ENCODE results near the gene FARP1.

Gene FARP1

GRCh38 chr13:98371516-98372023 is 228.7 kb downstream of the FARP1 start:
- DNase-seq, result no peak

DNA sequence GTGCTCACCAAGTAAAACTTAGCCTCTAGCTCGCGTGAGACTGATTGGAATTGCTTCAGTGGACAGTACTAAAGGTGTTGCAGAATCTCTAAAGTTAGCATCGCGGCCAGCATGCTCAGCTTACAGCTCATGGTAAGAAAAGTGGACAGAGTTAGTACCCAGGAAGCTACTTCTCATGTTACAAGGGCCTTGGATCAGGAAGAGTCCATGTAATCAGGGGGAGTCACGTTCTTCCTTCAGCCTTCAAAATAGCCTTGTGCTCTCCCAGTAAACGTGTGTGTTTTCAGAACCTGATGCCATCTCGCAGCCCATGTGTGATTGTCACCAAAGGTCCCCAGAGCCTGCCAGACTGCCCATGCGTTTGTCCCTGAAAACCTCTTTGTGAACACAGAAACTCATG is 230.0 kb downstream of the FARP1 start:
- DNase-seq, result no peak

DNA sequence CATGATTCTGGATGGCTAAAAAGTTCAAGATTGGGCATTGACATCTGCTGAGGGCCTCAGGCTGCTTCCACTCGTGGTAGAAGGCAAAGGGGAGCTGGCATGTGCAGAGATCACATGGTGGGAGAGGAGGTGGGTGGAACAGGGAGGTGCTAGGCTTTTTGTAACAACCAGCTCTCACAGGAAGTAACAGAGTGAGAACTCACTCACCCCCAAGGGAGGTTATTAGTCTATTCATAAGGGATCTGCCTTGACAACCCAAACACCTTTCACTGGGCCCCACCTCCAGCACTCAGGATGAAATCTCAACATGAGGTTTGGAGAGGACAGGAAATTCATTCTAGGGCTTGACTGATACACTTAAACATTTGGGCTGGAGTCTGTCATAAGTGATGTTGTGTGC is 231.9 kb downstream of the FARP1 start:
- no peak for DNase-seq

GRCh38 chr13:98377635-98378378 is 234.9 kb downstream of the FARP1 start:
- no peak for DNase-seq

DNA sequence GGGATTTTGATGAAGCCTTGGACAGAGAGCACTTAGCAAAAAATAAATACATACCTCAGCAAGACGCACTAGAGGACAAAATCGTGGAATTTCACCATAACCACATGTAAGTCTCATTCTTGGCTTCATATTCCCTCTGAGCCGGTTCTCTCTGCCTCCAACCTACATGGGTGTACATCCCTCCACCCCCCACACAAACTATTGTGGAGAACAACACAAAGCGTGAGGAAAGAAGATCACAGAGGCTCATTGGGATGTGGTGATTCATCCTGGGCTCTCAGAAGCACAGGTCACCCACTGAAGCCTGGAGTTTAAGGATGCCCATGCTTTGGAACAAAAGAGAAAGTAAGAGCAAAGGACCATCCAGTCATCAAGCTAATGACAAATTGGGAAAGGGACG is 241.8 kb downstream of the FARP1 start:
- no peak for DNase-seq

DNA sequence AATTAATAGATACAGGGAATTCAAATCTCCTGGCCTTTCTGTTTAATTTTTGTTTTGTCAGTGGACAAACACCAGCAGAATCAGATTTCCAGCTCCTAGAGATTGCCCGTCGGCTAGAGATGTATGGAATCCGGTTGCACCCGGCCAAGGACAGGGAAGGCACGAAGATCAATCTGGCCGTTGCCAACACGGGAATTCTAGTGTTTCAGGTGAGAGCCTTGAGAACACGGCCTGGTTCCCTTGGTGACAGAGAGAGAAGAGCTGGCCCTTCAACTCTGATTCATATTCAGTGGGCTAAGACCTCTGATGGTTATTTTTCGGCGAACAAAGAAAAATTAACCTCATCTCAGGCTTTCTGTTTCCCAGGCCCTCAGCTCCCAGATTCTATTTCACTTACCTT is 242.7 kb downstream of the FARP1 start:
- no peak for DNase-seq

DNA sequence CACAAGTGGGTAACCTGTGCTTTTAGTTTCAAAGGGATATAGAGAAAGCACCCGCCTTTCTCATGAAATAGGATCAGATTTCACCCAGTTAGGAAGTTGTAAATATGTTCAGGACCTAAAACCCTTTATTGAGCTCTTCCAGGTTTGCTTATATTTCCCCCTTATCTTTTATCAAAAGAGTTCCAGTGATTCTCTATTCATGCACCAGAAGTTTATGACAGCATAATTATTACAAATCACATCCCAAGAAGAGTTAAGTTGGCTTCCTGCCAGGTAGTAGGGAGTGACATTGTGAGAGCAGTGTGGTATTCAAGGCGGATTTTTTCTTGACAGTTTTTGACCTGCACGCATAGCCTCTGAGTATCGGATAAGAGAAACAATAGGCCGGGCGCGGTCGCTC is 243.7 kb downstream of the FARP1 start:
- DNase-seq, result no peak

GRCh38 chr13:98389319-98389718 is 246.4 kb downstream of the FARP1 start:
- DNase-seq, result no peak

DNA sequence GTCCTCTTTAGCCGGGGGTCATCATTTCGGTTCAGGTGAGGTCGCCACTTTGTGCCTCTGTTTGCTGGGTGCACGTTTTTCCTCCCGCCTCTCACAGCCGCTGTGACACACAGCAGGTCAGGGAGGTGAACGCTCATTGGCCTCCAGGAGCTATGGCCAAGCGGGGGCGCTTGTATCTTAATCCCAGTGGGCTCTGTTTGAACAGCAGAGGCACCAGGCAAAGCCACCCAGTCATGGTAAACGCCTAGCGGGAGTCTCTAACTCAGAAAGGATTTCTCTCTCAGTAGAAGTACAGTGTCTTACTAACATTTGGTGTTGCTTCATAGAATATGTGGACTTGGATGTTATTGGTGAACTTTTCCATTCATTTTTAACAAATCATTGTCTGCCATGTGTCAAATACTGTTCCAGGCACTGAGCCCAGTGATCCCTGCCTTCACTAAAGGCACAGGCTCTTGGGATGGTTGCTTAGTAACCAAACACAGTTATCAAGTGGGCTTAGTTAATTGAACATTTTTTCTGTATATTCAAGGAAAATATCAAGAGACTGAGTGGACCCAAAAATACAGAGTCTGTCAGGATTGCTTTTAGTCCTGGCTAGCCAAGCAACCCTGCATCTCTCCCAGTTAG is 247.3 kb downstream of the FARP1 start:
- no peak for DNase-seq

GRCh38 chr13:98393873-98394272 is 251.0 kb downstream of the FARP1 start:
- DNase-seq, result no peak

- no peak for DNase-seq
Observed at GRCh38 chr13:98394820-98395510, 252.1 kb downstream of the FARP1 start.

DNA sequence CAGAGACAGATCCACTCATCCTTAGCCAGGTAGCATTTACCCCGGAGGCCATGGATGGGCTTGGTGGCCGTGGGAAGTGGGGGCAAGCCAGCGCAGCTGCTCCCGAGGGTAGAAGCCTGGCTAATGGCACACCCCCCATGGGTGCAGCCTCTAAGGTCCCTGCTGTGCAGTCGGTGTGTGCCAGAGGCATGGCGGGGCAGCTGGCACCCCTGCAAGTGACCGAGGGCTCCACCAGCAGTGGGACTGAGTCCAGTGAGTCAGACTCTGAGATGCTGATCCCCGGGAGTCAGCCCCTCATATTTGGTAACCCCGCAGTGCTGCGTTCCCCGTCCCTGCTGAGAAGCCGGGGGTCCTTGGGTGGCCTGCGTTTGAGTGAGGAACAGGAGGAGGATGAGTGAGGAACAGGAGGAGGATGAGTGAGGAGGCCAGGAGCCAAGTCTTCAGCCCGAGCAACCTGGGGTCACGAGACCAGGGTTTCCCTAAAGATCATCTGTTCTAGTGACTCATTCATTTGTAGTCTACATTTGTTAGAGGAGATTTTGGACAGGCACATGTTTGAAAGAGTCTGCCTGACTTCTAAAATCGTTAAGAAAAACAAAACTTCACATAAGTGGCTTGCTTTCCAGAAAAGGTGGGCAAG is 253.3 kb downstream of the FARP1 start:
- DNase-seq, result no peak

DNA sequence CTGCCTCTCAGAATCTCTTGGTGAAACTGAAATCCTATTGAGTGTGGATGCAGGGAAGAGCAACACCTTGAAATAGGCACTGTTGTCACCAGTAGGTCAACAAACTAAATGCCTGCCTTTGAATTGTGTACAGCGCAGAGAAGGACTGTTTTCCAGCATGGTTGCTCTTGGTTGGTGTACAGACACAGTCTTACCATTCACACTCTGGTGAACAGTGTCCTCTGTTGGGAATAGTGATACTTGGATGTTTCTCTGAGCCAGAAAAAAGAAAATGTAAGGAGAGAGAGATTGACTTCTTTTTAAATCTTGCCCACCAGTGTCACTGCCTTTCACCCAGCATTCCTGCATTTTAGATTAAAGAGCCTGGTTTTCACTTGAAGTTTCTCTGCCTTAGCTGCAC is 254.3 kb downstream of the FARP1 start:
- DNase-seq, result no peak

DNA sequence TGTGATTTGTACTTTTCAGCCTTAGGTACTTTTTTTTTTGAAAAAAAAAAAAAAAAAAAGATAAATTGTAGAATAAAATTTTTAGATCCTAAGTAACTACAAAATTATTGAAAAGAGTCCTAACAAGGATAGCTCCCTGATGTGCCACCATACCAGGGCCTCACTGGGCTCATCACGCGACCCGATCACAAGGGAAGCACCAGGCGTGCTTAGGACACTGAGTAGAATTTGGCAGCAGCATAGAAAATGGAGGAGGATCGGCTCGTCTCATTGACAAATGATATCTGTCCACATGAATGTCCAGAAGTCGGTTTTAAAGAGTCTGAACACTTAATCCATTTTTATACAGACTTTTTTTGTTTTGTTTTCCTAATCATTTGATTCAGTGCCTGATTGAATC is 255.0 kb downstream of the FARP1 start:
- no peak for DNase-seq

DNA sequence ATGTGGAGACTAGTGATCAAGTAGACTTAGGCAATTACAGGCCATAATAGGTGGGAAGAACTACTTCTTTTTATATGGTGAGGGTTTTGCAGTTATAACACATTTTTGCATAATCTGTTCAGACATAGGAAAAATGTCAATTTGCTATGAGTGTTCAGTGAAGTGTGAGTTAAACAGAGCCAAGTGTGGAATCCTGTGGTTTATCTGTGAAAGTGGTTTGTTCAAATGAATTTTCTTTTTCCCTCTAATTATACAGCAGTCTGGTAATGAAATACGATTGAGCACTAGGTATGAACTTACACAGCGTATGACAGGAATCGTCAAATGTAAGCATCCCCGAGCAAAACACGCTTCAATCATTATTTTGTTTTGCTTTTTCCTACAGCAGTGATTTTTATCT is 255.7 kb downstream of the FARP1 start:
- DNase-seq, result no peak

DNA sequence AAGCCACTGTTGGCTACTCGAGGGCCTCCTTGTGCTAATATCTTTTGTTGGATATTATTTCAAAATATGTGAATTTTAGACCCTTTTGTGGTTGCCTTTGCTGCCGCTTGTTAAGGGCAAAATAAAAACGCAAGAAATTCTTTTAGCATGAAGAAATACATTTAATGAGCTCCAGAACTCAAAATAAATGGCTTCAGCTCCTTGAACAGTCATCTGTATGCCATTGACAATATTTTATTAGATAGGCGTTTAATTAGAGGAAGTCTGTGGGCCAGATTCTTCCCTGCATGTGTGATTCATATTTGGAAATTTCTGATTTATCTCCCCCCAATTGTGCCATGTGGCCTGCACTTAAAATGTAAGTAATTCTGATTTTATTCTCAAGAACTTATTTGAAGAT is 256.9 kb downstream of the FARP1 start:
- no peak for DNase-seq

DNA sequence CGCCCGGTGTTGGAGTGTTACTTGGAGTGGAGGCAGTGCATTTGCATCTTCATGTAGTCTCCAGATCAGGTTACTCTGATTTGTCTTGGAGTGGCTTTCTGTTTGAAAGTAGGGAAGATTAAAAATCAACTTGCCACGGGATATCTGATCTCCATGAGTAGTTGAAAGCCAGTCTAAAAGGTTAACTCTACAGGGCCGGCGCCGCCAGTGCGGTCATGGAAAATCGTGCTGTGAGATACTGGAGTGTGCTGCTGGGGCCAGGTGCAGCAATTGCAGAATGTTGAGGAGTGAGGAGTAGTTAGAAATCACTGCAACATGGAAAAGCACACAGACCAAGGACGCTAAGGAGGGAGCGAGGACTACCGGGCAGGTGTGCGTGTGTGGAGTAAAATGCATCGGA is 259.0 kb downstream of the FARP1 start:
- DNase-seq, result no peak

DNA sequence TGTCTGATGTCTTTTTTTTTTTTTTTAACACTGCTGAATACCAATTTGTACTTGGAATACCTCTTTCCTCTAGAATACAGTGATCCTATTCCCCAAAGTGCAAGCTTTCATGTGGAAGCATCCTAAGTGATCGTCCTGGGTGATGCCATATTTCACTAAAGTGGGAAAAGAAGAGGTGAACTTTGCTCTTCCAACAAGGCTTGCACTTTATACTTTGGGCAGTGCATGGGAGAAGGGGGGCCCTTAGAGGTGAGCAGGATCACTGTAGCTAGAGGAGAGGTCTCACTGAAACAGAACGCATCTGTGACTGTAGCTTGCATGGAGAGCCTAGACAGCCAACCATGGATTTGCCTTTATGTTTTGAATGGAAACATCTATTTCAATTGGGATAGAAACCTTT is 260.2 kb downstream of the FARP1 start:
- no peak for DNase-seq

GRCh38 chr13:98405107-98405571 is 262.2 kb downstream of the FARP1 start:
- no peak for DNase-seq

GRCh38 chr13:98405690-98406344 is 262.9 kb downstream of the FARP1 start:
- DNase-seq, result no peak

DNA sequence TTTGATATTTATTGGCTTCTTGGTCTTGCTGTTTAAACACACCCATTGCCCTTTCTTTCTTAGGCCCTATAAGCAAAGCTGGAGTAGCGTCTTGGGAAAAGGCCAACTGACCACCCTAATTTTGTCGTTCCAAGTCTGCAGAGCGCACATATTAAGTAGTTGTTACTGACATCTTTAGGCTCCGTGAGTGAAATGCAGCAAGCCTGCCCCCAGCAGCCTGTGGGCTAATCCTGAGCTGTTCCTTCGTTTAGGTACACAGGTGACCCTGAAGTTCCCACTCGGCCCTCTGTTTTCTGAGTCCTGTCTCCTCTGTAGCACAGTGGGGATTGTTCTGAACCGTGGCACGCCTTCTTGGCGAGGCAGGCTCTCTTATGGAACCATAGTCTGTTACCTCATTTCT is 263.5 kb downstream of the FARP1 start:
- no peak for DNase-seq

GRCh38 chr13:98406971-98407370 is 264.1 kb downstream of the FARP1 start:
- no peak for DNase-seq

- no peak for DNase-seq
Observed at GRCh38 chr13:98407575-98407974, 264.7 kb downstream of the FARP1 start.
